ENCODE data around the gene NEDD9. TPM values are rescaled to one million over a fixed set of nuclear protein-coding genes. Genes with fewer than 3 reads are reported as not detected.

NEDD9 gene
- total RNA-seq, 1 experiment from 2014 or later = 0.17 TPM

- BruUV-seq (replicated peaks) = no TSS peak
- no peaks in the 10 kb centered on the region for H3K9me2 ChIP-seq (ENCODE audit: insufficient read depth)
- H3K4me2 ChIP-seq (ENCODE audit: low read length) = no peak overlapping the region
- DNase-seq (ENCODE audit: low read depth, low spot score) (no peak), ATAC-seq (no peak)
- no peaks in the 10 kb centered on the region for H3K9me3 ChIP-seq (ENCODE audit: control insufficient read depth in 1 of 2, insufficient read depth in 1 of 2, low read depth in 1 of 2, low read length in 2 of 2)
- no peak overlapping the region for H3K9ac ChIP-seq (ENCODE audit: low read length)
- H3K4me3 ChIP-seq (replicated peaks in 1 of 2; ENCODE audit: low read depth in 1 of 2, low read length in 2 of 2) = no peak overlapping the region
- H4K20me1 ChIP-seq (ENCODE audit: insufficient read depth) = no peaks in the 10 kb centered on the region
- RAD21 ChIA-PET (ENCODE audit: low non-redundant PET in 1 of 2, low total read pairs in 2 of 2, uncharacterized antibody in 2 of 2, unreplicated experiment in 2 of 2) = no interaction called here
- TF ChIP-seq, protein P1, sequence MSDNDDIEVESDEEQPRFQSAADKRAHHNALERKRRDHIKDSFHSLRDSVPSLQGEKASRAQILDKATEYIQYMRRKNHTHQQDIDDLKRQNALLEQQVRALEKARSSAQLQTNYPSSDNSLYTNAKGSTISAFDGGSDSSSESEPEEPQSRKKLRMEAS (IDR thresholded peaks at IDR 0.05) = no peak
- TF ChIP-seq EGR1 (IDR thresholded peaks at IDR 0.05; ENCODE audit: low read depth) = no peak
- TF ChIP-seq ELF1 (IDR thresholded peaks at IDR 0.05; ENCODE audit: borderline replicate concordance, low read depth) = no peak
- TF ChIP-seq EZH2phosphoT487 (IDR thresholded peaks at IDR 0.05; ENCODE audit: borderline replicate concordance) = no peak
- TF ChIP-seq POLR2A (IDR thresholded peaks at IDR 0.05; ENCODE audit: borderline replicate concordance, extremely low read depth, insufficient read depth, insufficient read length) = no peak
- no peak for TF ChIP-seq POLR2AphosphoS5 (IDR thresholded peaks at IDR 0.05; ENCODE audit: low read depth, low read length)
- no peak for TF ChIP-seq SRF (IDR thresholded peaks at IDR 0.05; ENCODE audit: low read depth)
- no peak for TF ChIP-seq SP1 (IDR thresholded peaks at IDR 0.05; ENCODE audit: low read depth)
- no peak for TF ChIP-seq CBX3 (IDR thresholded peaks at IDR 0.05; ENCODE audit: low read depth)
- TF ChIP-seq, protein P2, sequence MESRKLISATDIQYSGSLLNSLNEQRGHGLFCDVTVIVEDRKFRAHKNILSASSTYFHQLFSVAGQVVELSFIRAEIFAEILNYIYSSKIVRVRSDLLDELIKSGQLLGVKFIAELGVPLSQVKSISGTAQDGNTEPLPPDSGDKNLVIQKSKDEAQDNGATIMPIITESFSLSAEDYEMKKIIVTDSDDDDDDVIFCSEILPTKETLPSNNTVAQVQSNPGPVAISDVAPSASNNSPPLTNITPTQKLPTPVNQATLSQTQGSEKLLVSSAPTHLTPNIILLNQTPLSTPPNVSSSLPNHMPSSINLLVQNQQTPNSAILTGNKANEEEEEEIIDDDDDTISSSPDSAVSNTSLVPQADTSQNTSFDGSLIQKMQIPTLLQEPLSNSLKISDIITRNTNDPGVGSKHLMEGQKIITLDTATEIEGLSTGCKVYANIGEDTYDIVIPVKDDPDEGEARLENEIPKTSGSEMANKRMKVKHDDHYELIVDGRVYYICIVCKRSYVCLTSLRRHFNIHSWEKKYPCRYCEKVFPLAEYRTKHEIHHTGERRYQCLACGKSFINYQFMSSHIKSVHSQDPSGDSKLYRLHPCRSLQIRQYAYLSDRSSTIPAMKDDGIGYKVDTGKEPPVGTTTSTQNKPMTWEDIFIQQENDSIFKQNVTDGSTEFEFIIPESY (IDR thresholded peaks at IDR 0.05; ENCODE audit: extremely low read depth, insufficient replicate concordance, low read length) = no peak
- TF ChIP-seq, protein P3, sequence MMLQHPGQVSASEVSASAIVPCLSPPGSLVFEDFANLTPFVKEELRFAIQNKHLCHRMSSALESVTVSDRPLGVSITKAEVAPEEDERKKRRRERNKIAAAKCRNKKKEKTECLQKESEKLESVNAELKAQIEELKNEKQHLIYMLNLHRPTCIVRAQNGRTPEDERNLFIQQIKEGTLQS (IDR thresholded peaks at IDR 0.05) = no peak
- no peak for TF ChIP-seq SIN3A (IDR thresholded peaks at IDR 0.05; ENCODE audit: low read depth)
- no peak for TF ChIP-seq CEBPB (IDR thresholded peaks at IDR 0.05; ENCODE audit: low read depth)
- no peak for TF ChIP-seq ZNF274 (IDR thresholded peaks at IDR 0.05; ENCODE audit: low read depth, low read length)
- no peak for TF ChIP-seq EZH2 (IDR thresholded peaks at IDR 0.05)
- TF ChIP-seq FOSL1 (IDR thresholded peaks at IDR 0.05; ENCODE audit: low read depth) = no peak
- POLR2A ChIA-PET = no interaction called here
- intact Hi-C loops (cut with micrococcal nuclease) = no loop called here
- no peak overlapping the region for H3K27ac ChIP-seq (ENCODE audit: low read depth, low read length)
- H3K4me1 ChIP-seq (ENCODE audit: control insufficient read depth in 1 of 2, insufficient read depth in 2 of 2, low read length in 2 of 2) = no peaks in the 10 kb centered on the region
- no peaks in the 10 kb centered on the region for H3K36me3 ChIP-seq (ENCODE audit: control insufficient read depth in 1 of 2, insufficient read depth in 2 of 2, low read length in 2 of 2)
- peaks cover 5% of the 10 kb centered on the region; the same call in 1 of the 2 replicates for H3K27me3 ChIP-seq (ENCODE audit: insufficient read depth, low read length)
- no peaks in the 10 kb centered on the region for H3K79me2 ChIP-seq (ENCODE audit: insufficient read depth, low read length)
- CTCF ChIA-PET = no interaction called here
- no peak overlapping the region for H2AFZ ChIP-seq (ENCODE audit: low read depth, low read length, poor library complexity, severe bottlenecking)
Observed at GRCh38 chr6:11197850-11198249, 34.6 kb downstream of the NEDD9 start.

Data from HCT116 (cell line).